GM23338 (cell line): ENCODE measurements around the gene DKK2. TPM values are rescaled to one million over a fixed set of nuclear protein-coding genes. Genes with fewer than 3 reads are reported as not detected.

Source experiments
- ATAC-seq: fragments of 200-7000 bp; cut with Tn5 transposase; 3 replicates; pipeline ENCODE4 v1.9.1; 2020
- DNase-seq: peaks from one replicate; pipeline ENCODE4 v3.0.0-alpha.2; 2015; ENCODE audit warnings: low spot score
- H2AFZ ChIP-seq: fragments of 200-600 bp; sonication (generic); 2 replicates; pipeline ENCODE4 v1.8.0; 2016; ENCODE audit warnings: antibody characterized with exemption, mild to moderate bottlenecking, moderate library complexity
- H3F3A ChIP-seq: fragments of 200-600 bp; sonication (generic); replicated peaks from 2 replicates; pipeline ENCODE4 v1.8.0; 2017; ENCODE audit warnings: antibody characterized with exemption, mixed run types, low read depth
- H3K27ac ChIP-seq: fragments of 200-600 bp; sonication (generic); 2 replicates; pipeline ENCODE4 v1.6.1; 2016; ENCODE audit warnings: low read depth
- H3K27me3 ChIP-seq: fragments of 200-600 bp; sonication (generic); 2 replicates; pipeline ENCODE4 v1.8.0; 2016; ENCODE audit warnings: mild to moderate bottlenecking, mixed run types, moderate library complexity; ENCODE audit not compliant: insufficient read depth
- H3K36me3 ChIP-seq: fragments of 200-600 bp; sonication (generic); 2 replicates; pipeline ENCODE4 v1.8.0; 2016; ENCODE audit warnings: mild to moderate bottlenecking; ENCODE audit not compliant: insufficient read depth
- H3K4me1 ChIP-seq: fragments of 200-600 bp; sonication (generic); 2 replicates; pipeline ENCODE4 v1.8.0; 2016; ENCODE audit warnings: mild to moderate bottlenecking, moderate library complexity; ENCODE audit not compliant: insufficient read depth
- H3K4me2 ChIP-seq: fragments of 200-600 bp; sonication (generic); 2 replicates; pipeline ENCODE4 v1.7.1; 2017; ENCODE audit warnings: mixed run types
- H3K4me3 ChIP-seq: fragments of 200-600 bp; sonication (generic); 2 replicates; pipeline ENCODE4 v1.6.1; 2016; ENCODE audit warnings: mixed run types
- H3K79me2 ChIP-seq: fragments of 200-600 bp; sonication (generic); replicated peaks from 2 replicates; pipeline ENCODE4 v1.8.0; 2017; ENCODE audit warnings: mild to moderate bottlenecking; ENCODE audit not compliant: insufficient read depth
- H3K9me2 ChIP-seq: fragments of 200-600 bp; sonication (generic); 2 replicates; pipeline ENCODE4 v1.8.0; 2017; ENCODE audit not compliant: insufficient read depth
- H4K20me1 ChIP-seq: fragments of 200-600 bp; sonication (generic); replicated peaks from 2 replicates; pipeline ENCODE4 v1.8.0; 2017; ENCODE audit warnings: mild to moderate bottlenecking; ENCODE audit not compliant: insufficient read depth
- H3K27ac Mint-ChIP-seq: 2 replicates; pipeline ENCODE4 v1.8.0; 2020; ENCODE audit warnings: inconsistent platforms, mild to moderate bottlenecking, moderate library complexity, mixed read lengths
- H3K27me3 Mint-ChIP-seq: 3 replicates; pipeline ENCODE4 v1.8.0; 2022; ENCODE audit warnings: low read depth, mild to moderate bottlenecking, moderate library complexity, mixed read lengths, inconsistent platforms; ENCODE audit not compliant: insufficient read depth, poor library complexity
- H3K36me3 Mint-ChIP-seq: 3 replicates; pipeline ENCODE4 v1.8.0; 2021; ENCODE audit warnings: low read depth, mild to moderate bottlenecking, inconsistent platforms, moderate library complexity, mixed read lengths
- H3K4me1 Mint-ChIP-seq: 3 replicates; pipeline ENCODE4 v1.8.0; 2020; ENCODE audit warnings: mild to moderate bottlenecking, inconsistent platforms, mixed read lengths
- H3K4me3 Mint-ChIP-seq: 3 replicates; pipeline ENCODE4 v1.8.0; 2021; ENCODE audit warnings: moderate library complexity, mild to moderate bottlenecking, inconsistent platforms, mixed read lengths
- H3K9me3 Mint-ChIP-seq: 3 replicates; pipeline ENCODE4 v1.8.0; 2020; ENCODE audit warnings: moderate library complexity, mild to moderate bottlenecking, inconsistent platforms, mixed read lengths
- CREB1 ChIP-seq: fragments of 250-450 bp; sonication (Bioruptor Pico); IDR thresholded peaks from 2 replicates; pipeline ENCODE4 v1.5.0; 2020; ENCODE audit warnings: low read depth, mild to moderate bottlenecking, moderate library complexity
- CTCF ChIP-seq, 2 experiments: fragments of 200-600 bp in 1 of 2; sonication (generic) in 1 of 2; conservative IDR thresholded peaks; 2 replicates each; pipeline versions ENCODE4 v1.5.1 to v1.6.1; 2016 to 2017; ENCODE audit warnings: antibody characterized with exemption in 2 of 2, low read depth in 2 of 2, mild to moderate bottlenecking in 2 of 2, moderate library complexity in 1 of 2
- ETS1 ChIP-seq: IDR thresholded peaks from 2 replicates; pipeline ENCODE4 v1.6.1; 2016; ENCODE audit warnings: antibody characterized with exemption
- EZH2 ChIP-seq: fragments of 200-600 bp; sonication (generic); IDR thresholded peaks from one replicate; pipeline ENCODE4 v1.8.0; 2017; ENCODE audit warnings: antibody characterized with exemption, mild to moderate bottlenecking, low read depth; ENCODE audit not compliant: unreplicated experiment
- EZH2phosphoT487 ChIP-seq: fragments of 200-600 bp; sonication (generic); IDR thresholded peaks from one replicate; pipeline ENCODE4 v1.8.1; 2018; ENCODE audit warnings: antibody characterized with exemption; ENCODE audit not compliant: unreplicated experiment
- NANOG ChIP-seq: IDR thresholded peaks from 2 replicates; pipeline ENCODE4 v1.6.1; 2016; ENCODE audit warnings: antibody characterized with exemption, borderline replicate concordance
- POLR2AphosphoS5 ChIP-seq: IDR thresholded peaks from 2 replicates; pipeline ENCODE4 v1.6.1; 2016; ENCODE audit warnings: antibody characterized with exemption, low read depth
- REST ChIP-seq: IDR thresholded peaks from one replicate; pipeline ENCODE4 v1.6.1; 2018; ENCODE audit warnings: antibody characterized with exemption; ENCODE audit not compliant: unreplicated experiment
- STAT1 ChIP-seq: IDR thresholded peaks from one replicate; pipeline ENCODE4 v1.6.1; 2016; ENCODE audit warnings: antibody characterized with exemption; ENCODE audit not compliant: unreplicated experiment
- ZNF114 ChIP-seq: fragments of 250-450 bp; sonication (Bioruptor Pico); IDR thresholded peaks from 2 replicates; pipeline ENCODE4 v1.5.0; 2020; ENCODE audit warnings: mild to moderate bottlenecking, moderate library complexity
- ZNF331 ChIP-seq: fragments of 250-450 bp; sonication (Bioruptor Pico); IDR thresholded peaks from 2 replicates; pipeline ENCODE4 v1.5.0; 2020; ENCODE audit warnings: low read depth, mild to moderate bottlenecking, moderate library complexity
- ZNF462 ChIP-seq: fragments of 250-450 bp; sonication (Bioruptor Pico); IDR thresholded peaks from 2 replicates; pipeline ENCODE4 v1.5.0; 2020; ENCODE audit warnings: mild to moderate bottlenecking, moderate library complexity
- polyA plus RNA-seq: library from polyadenylated mRNA; unstranded; fragments of >200 nt; fragmentation: Nextera tagmentation; extraction: Ambion mirVana; gene quantifications from 2 replicates; pipeline ENCODE4 v1.2.1, GENCODE V29; 2016
- total RNA-seq: library from RNA; depleted of rRNA; stranded (reverse); fragments of >200 nt; shearing (Covaris generic); gene quantifications from 2 replicates; pipeline ENCODE4 v1.2.3, GENCODE V29; 2014

DKK2 gene
- total and polyA plus RNA-seq, 2 experiments from 2014 or later, result 0.05 TPM; not detected in 1

GRCh38 chr4:106941841-106942240, 94.3 kb downstream of the DKK2 start:
- H3F3A ChIP-seq, result no peaks in the 10 kb centered on the region
- H3K9me3 Mint-ChIP-seq, result peaks cover 5% of the 10 kb centered on the region; the same call in 2 of the 3 replicates
- no peaks in the 10 kb centered on the region for H3K36me3 ChIP-seq
- no peaks in the 10 kb centered on the region for H3K79me2 ChIP-seq
- ATAC-seq, result no peak
- no peak overlapping the region for H3K4me3 ChIP-seq
- no peaks in the 10 kb centered on the region for H3K4me1 ChIP-seq
- no peak for DNase-seq
- no peaks in the 10 kb centered on the region for H4K20me1 ChIP-seq
- H3K9me2 ChIP-seq, result no peaks in the 10 kb centered on the region
- H3K27ac Mint-ChIP-seq, result no peak overlapping the region
- H3K4me1 Mint-ChIP-seq, result no peaks in the 10 kb centered on the region
- no peak overlapping the region for H2AFZ ChIP-seq
- H3K27me3 ChIP-seq, result no peaks in the 10 kb centered on the region
- TF ChIP-seq REST (no peak), EZH2phosphoT487 (no peak), ZNF462 (CRISPR knock-in tag) (no peak), ZNF114 (CRISPR knock-in tag) (no peak), STAT1 (no peak), POLR2AphosphoS5 (no peak), ZNF331 (CRISPR knock-in tag) (no peak), CREB1 (CRISPR knock-in tag) (no peak), NANOG (no peak), CTCF (conservative IDR thresholded peaks at IDR 0.05; ENCODE audit: low read depth in 2 of 2) (no peak), EZH2 (no peak), ETS1 (no peak)
- H3K4me2 ChIP-seq, result no peak overlapping the region
- no peaks in the 10 kb centered on the region for H3K27me3 Mint-ChIP-seq
- no peak overlapping the region for H3K27ac ChIP-seq
- no peaks in the 10 kb centered on the region for H3K36me3 Mint-ChIP-seq
- H3K4me3 Mint-ChIP-seq, result no peak overlapping the region
